OCI-LY7 (cell line): ENCODE data around the gene DHCR7.

Experiments
- CTCF ChIP-seq: fragments of 200-600 bp; sonication (generic); conservative IDR thresholded peaks from 2 replicates; pipeline ENCODE4 v1.5.1; 2014; ENCODE audit warnings: mild to moderate bottlenecking, antibody characterized with exemption, low read length, moderate library complexity, mixed read lengths
- EZH2phosphoT487 ChIP-seq: fragments of 200-600 bp; sonication (generic); IDR thresholded peaks from 2 replicates; pipeline ENCODE4 v1.6.1; 2018; ENCODE audit warnings: low read depth, borderline replicate concordance, mild to moderate bottlenecking, mixed run types, antibody characterized with exemption, low read length, moderate library complexity, mixed read lengths

GRCh38 chr11:71449596-71449995 lies 1.4 kb upstream of the DHCR7 start:
- TF ChIP-seq CTCF (no peak), EZH2phosphoT487 (no peak)
